DND-41 (cell line): Measurements from ENCODE around the gene TFE3.

Experiments used
- ATAC-seq: fragments of 200-7000 bp; cut with Tn5 transposase; 3 replicates; pipeline ENCODE4 v1.9.1; 2021; ENCODE audit warnings: low read depth; ENCODE audit not compliant: insufficient read depth
- DNase-seq: peaks from one replicate; pipeline ENCODE4 v3.0.0-alpha.2; 2020
- H2AFZ ChIP-seq: 2 replicates; pipeline ENCODE4 v1.6.0; 2012; ENCODE audit warnings: low read depth, low read length
- H3K27ac ChIP-seq: 2 replicates; pipeline ENCODE4 v1.5.1; 2012; ENCODE audit warnings: low read length, inconsistent platforms
- H3K27me3 ChIP-seq: fragments of 200-600 bp; sonication (generic); 2 replicates; pipeline ENCODE4 v1.6.0; 2012; ENCODE audit warnings: low read length, mild to moderate bottlenecking, inconsistent platforms; ENCODE audit not compliant: insufficient read depth, poor library complexity
- H3K36me3 ChIP-seq: 2 replicates; pipeline ENCODE4 v1.5.1; 2012; ENCODE audit warnings: low read length, inconsistent platforms; ENCODE audit not compliant: insufficient read depth
- H3K4me1 ChIP-seq: 2 replicates; pipeline ENCODE4 v1.5.1; 2012; ENCODE audit warnings: mild to moderate bottlenecking, low read length; ENCODE audit not compliant: insufficient read depth
- H3K4me2 ChIP-seq: 2 replicates; pipeline ENCODE4 v1.6.0; 2012; ENCODE audit warnings: mild to moderate bottlenecking, moderate library complexity, low read length, inconsistent platforms; ENCODE audit not compliant: insufficient read depth
- H3K4me3 ChIP-seq, 2 experiments: fragments of 200-600 bp in 1 of 2; shearing (Covaris generic) in 1 of 2; 2 replicates each; pipeline ENCODE4 v1.5.1; 2012 to 2016; ENCODE audit warnings: inconsistent platforms in 2 of 2, low read length in 2 of 2, mild to moderate bottlenecking in 2 of 2, low read depth in 1 of 2, moderate library complexity in 1 of 2
- H3K79me2 ChIP-seq: 2 replicates; pipeline ENCODE4 v1.6.0; 2012; ENCODE audit warnings: low read length, inconsistent platforms; ENCODE audit not compliant: insufficient read depth
- H3K9ac ChIP-seq: 2 replicates; pipeline ENCODE4 v1.6.0; 2012; ENCODE audit warnings: low read depth, mild to moderate bottlenecking, inconsistent platforms, low read length, moderate library complexity
- H3K9me3 ChIP-seq: 2 replicates; pipeline ENCODE4 v1.5.1; 2012; ENCODE audit warnings: low read length, moderate library complexity, mild to moderate bottlenecking, inconsistent platforms; ENCODE audit not compliant: insufficient read depth, severe bottlenecking
- H4K20me1 ChIP-seq: 2 replicates; pipeline ENCODE4 v1.6.0; 2012; ENCODE audit warnings: low read length; ENCODE audit not compliant: insufficient read depth
- CTCF ChIP-seq: IDR thresholded peaks from 2 replicates; pipeline ENCODE4 v1.5.1; 2012; ENCODE audit warnings: borderline replicate concordance, low read length, moderate library complexity, mild to moderate bottlenecking; ENCODE audit not compliant: poor library complexity, severe bottlenecking; ENCODE audit errors: extremely low read depth
- EZH2 ChIP-seq: IDR thresholded peaks from 3 replicates; pipeline ENCODE4 v1.6.1; 2012; ENCODE audit warnings: borderline replicate concordance, low read depth, mild to moderate bottlenecking, moderate library complexity, low read length, inconsistent platforms; ENCODE audit not compliant: severe bottlenecking

The TFE3 gene

GRCh38 chrX:48999030-48999429 is 44.1 kb downstream of the TFE3 start:
- no peak overlapping the region for H3K9ac ChIP-seq
- no peak overlapping the region for H3K4me3 ChIP-seq
- TF ChIP-seq EZH2: no peak
- TF ChIP-seq CTCF: no peak
- no peak overlapping the region for H2AFZ ChIP-seq
- H3K9me3 ChIP-seq: no peaks in the 10 kb centered on the region
- H3K27ac ChIP-seq: no peak overlapping the region
- H3K4me2 ChIP-seq: no peak overlapping the region
- H3K4me1 ChIP-seq: peaks cover 22% of the 10 kb centered on the region
- peaks cover 52% of the 10 kb centered on the region for H3K36me3 ChIP-seq
- peaks cover 19% of the 10 kb centered on the region for H3K79me2 ChIP-seq
- DNase-seq (no peak), ATAC-seq (no peak)
- no peaks in the 10 kb centered on the region for H3K27me3 ChIP-seq
- H4K20me1 ChIP-seq: peaks cover 9% of the 10 kb centered on the region

DNA sequence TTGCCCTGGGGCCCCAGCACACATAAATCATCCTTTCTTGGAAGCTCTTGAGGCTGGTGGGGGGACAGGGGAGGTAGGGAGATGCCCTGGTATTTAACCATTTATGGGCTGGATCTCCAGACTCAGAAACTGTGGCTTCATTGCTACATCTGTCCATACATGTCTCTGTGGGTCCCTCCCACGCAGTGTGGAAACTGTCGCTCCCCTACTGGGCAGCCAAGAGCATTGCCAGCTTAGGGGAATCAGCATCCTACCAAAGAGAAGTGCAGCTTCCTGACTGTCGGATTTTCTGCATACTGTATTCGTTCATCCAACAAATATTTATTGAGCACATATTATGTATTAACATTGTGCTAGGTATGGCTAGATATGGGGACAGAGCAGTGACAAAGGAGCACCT is 44.8 kb downstream of the TFE3 start:
- Histone ChIP-seq H4K20me1 (peaks cover 9% of the 10 kb centered on the region), H3K4me2 (no peak overlapping the region), H3K36me3 (peaks cover 57% of the 10 kb centered on the region), H3K27ac (no peak overlapping the region), H3K4me1 (peaks cover 22% of the 10 kb centered on the region), H3K9me3 (no peaks in the 10 kb centered on the region), H3K79me2 (peaks cover 19% of the 10 kb centered on the region), H3K9ac (no peak overlapping the region), H3K4me3 (no peak overlapping the region), H3K27me3 (no peaks in the 10 kb centered on the region), H2AFZ (no peak overlapping the region)
- DNase-seq (no peak), ATAC-seq (no peak)
- no peak for TF ChIP-seq EZH2
- no peak for TF ChIP-seq CTCF

- ATAC-seq (no peak), DNase-seq (no peak)
- Histone ChIP-seq H3K4me1 (peaks cover 19% of the 10 kb centered on the region), H4K20me1 (peaks cover 9% of the 10 kb centered on the region), H3K79me2 (peaks cover 19% of the 10 kb centered on the region), H3K4me3 (no peak overlapping the region), H3K27ac (no peak overlapping the region), H3K9me3 (no peaks in the 10 kb centered on the region), H3K9ac (no peak overlapping the region), H3K4me2 (no peak overlapping the region), H3K36me3 (peaks cover 62% of the 10 kb centered on the region), H3K27me3 (no peaks in the 10 kb centered on the region), H2AFZ (no peak overlapping the region)
- TF ChIP-seq EZH2: no peak
- no peak for TF ChIP-seq CTCF
Observed at GRCh38 chrX:48997865-48998264, 45.3 kb downstream of the TFE3 start.

DNA sequence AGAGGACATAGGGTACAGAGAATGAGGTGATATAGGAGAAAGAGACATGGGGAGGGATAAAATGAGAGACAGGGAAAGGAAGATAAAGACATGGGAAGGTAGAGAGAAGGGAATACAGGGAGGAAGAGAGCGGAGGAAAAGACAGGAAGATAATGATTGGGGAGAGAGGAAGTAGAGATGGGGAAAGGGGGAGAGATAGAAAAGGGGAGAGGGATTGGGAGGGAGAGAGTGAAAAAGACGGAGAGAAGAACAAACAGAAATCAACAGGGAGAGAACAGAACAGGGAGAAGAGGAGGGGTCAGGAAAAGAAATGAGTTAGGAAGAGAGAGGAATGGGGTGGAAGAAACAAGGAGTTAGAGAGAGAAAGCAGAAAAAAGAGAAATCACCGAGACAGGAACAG is 45.7 kb downstream of the TFE3 start:
- DNase-seq: no peak
- peaks cover 19% of the 10 kb centered on the region for H3K79me2 ChIP-seq

More for the DNA sequence above, 45.7 kb downstream of the TFE3 start:
- ATAC-seq: no peak
- Histone ChIP-seq H3K27me3 (no peaks in the 10 kb centered on the region), H2AFZ (no peak overlapping the region), H3K27ac (no peak overlapping the region), H3K9ac (no peak overlapping the region), H3K4me2 (no peak overlapping the region), H3K4me3 (no peak overlapping the region), H4K20me1 (peaks cover 9% of the 10 kb centered on the region), H3K36me3 (peaks cover 63% of the 10 kb centered on the region), H3K9me3 (no peaks in the 10 kb centered on the region), H3K4me1 (peaks cover 16% of the 10 kb centered on the region)
- TF ChIP-seq EZH2: no peak
- no peak for TF ChIP-seq CTCF
